ENCODE results near the gene MRPL43.

Gene MRPL43

DNA sequence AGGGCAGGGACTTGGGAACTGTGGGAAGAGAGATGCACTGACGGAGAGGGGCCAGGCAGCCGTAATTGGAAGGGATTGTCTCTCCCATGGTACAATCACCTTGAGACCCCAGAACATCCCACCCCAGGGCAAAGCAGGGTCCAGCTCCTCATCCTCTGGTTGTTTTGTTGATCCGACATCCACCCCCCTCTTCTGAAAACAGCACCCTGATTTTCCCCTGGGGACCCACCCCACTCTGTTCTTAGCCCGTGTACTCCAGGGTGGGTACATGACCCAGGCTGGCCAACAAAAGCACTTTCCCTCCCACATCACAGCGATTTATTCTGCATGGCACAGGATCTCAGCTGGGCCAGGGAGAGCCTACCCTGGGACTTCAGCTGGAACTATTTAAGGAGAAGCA, 29.5 kb upstream of the MRPL43 start:
- H3K4me2 ChIP-seq (ENCODE audit: insufficient read depth, low read length) = no peak overlapping the region
- no peaks in the 10 kb centered on the region for H3K79me2 ChIP-seq (ENCODE audit: insufficient read depth, low read length)
- H3K4me1 ChIP-seq (ENCODE audit: insufficient read depth, low read length) = peaks cover 7% of the 10 kb centered on the region; the same call in 1 of the 2 replicates
- DNase-seq = no peak
- no peak overlapping the region for H3K9ac ChIP-seq (ENCODE audit: low read depth, low read length)
- H2AFZ ChIP-seq (ENCODE audit: low read depth, low read length) = no peak overlapping the region
- H3K9me3 ChIP-seq (ENCODE audit: insufficient read depth, low read length, severe bottlenecking) = no peaks in the 10 kb centered on the region
- H3K27ac ChIP-seq (ENCODE audit: low read length) = no peak overlapping the region
- TF ChIP-seq EZH2 (IDR thresholded peaks at IDR 0.05; ENCODE audit: borderline replicate concordance, low read depth, low read length, severe bottlenecking) = no peak
- TF ChIP-seq, protein P1, sequence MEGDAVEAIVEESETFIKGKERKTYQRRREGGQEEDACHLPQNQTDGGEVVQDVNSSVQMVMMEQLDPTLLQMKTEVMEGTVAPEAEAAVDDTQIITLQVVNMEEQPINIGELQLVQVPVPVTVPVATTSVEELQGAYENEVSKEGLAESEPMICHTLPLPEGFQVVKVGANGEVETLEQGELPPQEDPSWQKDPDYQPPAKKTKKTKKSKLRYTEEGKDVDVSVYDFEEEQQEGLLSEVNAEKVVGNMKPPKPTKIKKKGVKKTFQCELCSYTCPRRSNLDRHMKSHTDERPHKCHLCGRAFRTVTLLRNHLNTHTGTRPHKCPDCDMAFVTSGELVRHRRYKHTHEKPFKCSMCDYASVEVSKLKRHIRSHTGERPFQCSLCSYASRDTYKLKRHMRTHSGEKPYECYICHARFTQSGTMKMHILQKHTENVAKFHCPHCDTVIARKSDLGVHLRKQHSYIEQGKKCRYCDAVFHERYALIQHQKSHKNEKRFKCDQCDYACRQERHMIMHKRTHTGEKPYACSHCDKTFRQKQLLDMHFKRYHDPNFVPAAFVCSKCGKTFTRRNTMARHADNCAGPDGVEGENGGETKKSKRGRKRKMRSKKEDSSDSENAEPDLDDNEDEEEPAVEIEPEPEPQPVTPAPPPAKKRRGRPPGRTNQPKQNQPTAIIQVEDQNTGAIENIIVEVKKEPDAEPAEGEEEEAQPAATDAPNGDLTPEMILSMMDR (IDR thresholded peaks at IDR 0.05; ENCODE audit: borderline replicate concordance, extremely low read depth, low read length, poor library complexity, severe bottlenecking) = no peak
- peaks cover 7% of the 10 kb centered on the region for H4K20me1 ChIP-seq (ENCODE audit: insufficient read depth, low read length)
- H3K36me3 ChIP-seq (ENCODE audit: insufficient read depth, low read length) = no peaks in the 10 kb centered on the region
- no peak overlapping the region for H3K4me3 ChIP-seq (ENCODE audit: low read depth in 1 of 2, low read length in 2 of 2)
- no peak for ATAC-seq (ENCODE audit: insufficient read depth, low read depth)
- H3K27me3 ChIP-seq (ENCODE audit: insufficient read depth, low read length, poor library complexity) = peaks cover 4% of the 10 kb centered on the region

DNA sequence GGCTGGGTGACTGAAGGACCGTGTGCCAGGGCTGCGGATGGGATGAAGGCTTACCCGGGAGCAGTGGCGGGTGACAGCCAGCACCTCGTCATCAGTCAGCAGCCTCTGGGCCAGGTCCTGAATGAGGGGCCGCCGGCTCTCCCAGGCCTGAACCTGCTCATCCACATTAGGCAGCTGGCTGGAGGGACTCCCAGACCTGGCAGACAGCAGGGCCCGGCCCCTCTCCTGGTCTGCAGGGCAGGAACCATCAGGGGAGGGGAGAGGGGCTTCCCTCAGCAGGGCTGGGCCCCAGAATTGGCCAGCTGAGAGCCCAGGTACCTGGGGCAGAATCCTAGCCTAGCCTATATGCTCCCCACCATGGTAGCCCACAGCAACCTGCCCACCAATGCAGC, 28.3 kb upstream of the MRPL43 start:
- no peak overlapping the region for H2AFZ ChIP-seq (ENCODE audit: low read depth, low read length)
- H3K27me3 ChIP-seq (ENCODE audit: insufficient read depth, low read length, poor library complexity) = peaks cover 4% of the 10 kb centered on the region
- H3K4me3 ChIP-seq (ENCODE audit: low read depth in 1 of 2, low read length in 2 of 2) = no peak overlapping the region
- no peaks in the 10 kb centered on the region for H3K36me3 ChIP-seq (ENCODE audit: insufficient read depth, low read length)
- H3K9me3 ChIP-seq (ENCODE audit: insufficient read depth, low read length, severe bottlenecking) = no peaks in the 10 kb centered on the region
- no peak overlapping the region for H3K27ac ChIP-seq (ENCODE audit: low read length)
- TF ChIP-seq EZH2 (IDR thresholded peaks at IDR 0.05; ENCODE audit: borderline replicate concordance, low read depth, low read length, severe bottlenecking) = no peak
- TF ChIP-seq, protein P1 (IDR thresholded peaks at IDR 0.05; ENCODE audit: borderline replicate concordance, extremely low read depth, low read length, poor library complexity, severe bottlenecking) = no peak
- peaks cover 7% of the 10 kb centered on the region; the same call in 1 of the 2 replicates for H3K4me1 ChIP-seq (ENCODE audit: insufficient read depth, low read length)
- peaks cover 7% of the 10 kb centered on the region for H4K20me1 ChIP-seq (ENCODE audit: insufficient read depth, low read length)
- ATAC-seq (ENCODE audit: insufficient read depth, low read depth) = no peak
- no peaks in the 10 kb centered on the region for H3K79me2 ChIP-seq (ENCODE audit: insufficient read depth, low read length)
- H3K9ac ChIP-seq (ENCODE audit: low read depth, low read length) = no peak overlapping the region
- no peak overlapping the region for H3K4me2 ChIP-seq (ENCODE audit: insufficient read depth, low read length)
- DNase-seq = no peak

DNA sequence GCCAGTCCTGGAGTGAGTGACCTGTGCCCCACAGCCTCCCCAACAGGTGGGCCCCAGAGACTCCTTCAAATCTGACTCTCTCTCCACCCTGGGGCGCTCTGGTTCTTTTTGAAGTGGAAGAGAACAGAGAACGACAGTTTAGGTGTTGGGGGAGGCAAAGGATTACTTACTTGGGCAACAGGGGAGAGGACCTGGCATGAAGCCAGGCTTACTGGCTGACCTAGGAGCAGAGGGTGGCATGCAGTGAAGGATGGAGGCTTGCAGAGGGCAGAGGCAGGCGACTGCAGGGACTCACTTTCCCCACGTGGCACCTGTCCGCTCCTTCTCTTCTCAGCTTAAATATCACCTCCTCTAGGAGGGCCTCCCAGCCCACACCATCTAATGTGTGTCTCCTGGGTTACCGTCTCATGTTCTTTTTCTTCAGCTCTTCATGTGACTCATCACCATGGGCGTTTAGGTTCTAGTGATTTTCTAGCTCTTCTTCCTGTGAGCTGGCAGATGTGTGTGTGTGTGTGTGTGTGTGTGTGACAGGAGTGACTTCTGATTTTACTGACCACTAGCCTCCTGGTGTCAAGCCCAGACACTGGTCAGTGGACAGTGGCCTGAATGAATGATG, 27.8 kb upstream of the MRPL43 start:
- no peak for ATAC-seq (ENCODE audit: insufficient read depth, low read depth)
- Histone ChIP-seq H4K20me1 (ENCODE audit: insufficient read depth, low read length) (peaks cover 7% of the 10 kb centered on the region), H3K9ac (ENCODE audit: low read depth, low read length) (no peak overlapping the region), H3K79me2 (ENCODE audit: insufficient read depth, low read length) (no peaks in the 10 kb centered on the region), H3K27me3 (ENCODE audit: insufficient read depth, low read length, poor library complexity) (peaks cover 4% of the 10 kb centered on the region), H3K36me3 (ENCODE audit: insufficient read depth, low read length) (no peaks in the 10 kb centered on the region), H3K4me1 (ENCODE audit: insufficient read depth, low read length) (peaks cover 7% of the 10 kb centered on the region; the same call in 1 of the 2 replicates), H2AFZ (ENCODE audit: low read depth, low read length) (no peak overlapping the region), H3K4me2 (ENCODE audit: insufficient read depth, low read length) (no peak overlapping the region), H3K27ac (ENCODE audit: low read length) (no peak overlapping the region), H3K9me3 (ENCODE audit: insufficient read depth, low read length, severe bottlenecking) (no peaks in the 10 kb centered on the region), H3K4me3 (ENCODE audit: low read depth in 1 of 2, low read length in 2 of 2) (no peak overlapping the region)
- TF ChIP-seq, protein P1 (IDR thresholded peaks at IDR 0.05; ENCODE audit: borderline replicate concordance, extremely low read depth, low read length, poor library complexity, severe bottlenecking) = no peak
- no peak for TF ChIP-seq EZH2 (IDR thresholded peaks at IDR 0.05; ENCODE audit: borderline replicate concordance, low read depth, low read length, severe bottlenecking)
- no peak for DNase-seq
